Kidney (tissue), 14 donors: Measurements from ENCODE around the gene TMEM51. TPM values are rescaled to one million over a fixed set of nuclear protein-coding genes. Genes with fewer than 3 reads are reported as not detected.

Experiments
- DNase-seq, 5 donors: peaks; one replicate each; pipeline ENCODE4 v3.0.0-alpha.2; 2013 to 2020
- FAIRE-seq: peaks from 2 replicates; lab custom pipeline; 2012; peaks lifted over from hg19 to GRCh38; lab: Jason Lieb, UNC
- H3K27ac ChIP-seq, 2 donors: one replicate each; pipeline ENCODE4 v1.7.0; 2013; ENCODE audit warnings: low read depth in 2 of 2, low read length in 2 of 2, inconsistent platforms in 1 of 2
- H3K27me3 ChIP-seq: one replicate; pipeline ENCODE4 v1.7.1; 2013; ENCODE audit warnings: low read length, inconsistent platforms; ENCODE audit not compliant: control insufficient read depth, insufficient read depth
- H3K36me3 ChIP-seq, 3 donors: one replicate each; pipeline versions ENCODE4 v1.7.0 to v1.7.1; 2013; ENCODE audit warnings: low read length in 3 of 3, control low read depth in 1 of 3, inconsistent platforms in 1 of 3; ENCODE audit not compliant: insufficient read depth in 3 of 3, control insufficient read depth in 2 of 3
- H3K4me1 ChIP-seq, 3 donors: one replicate each; pipeline versions ENCODE4 v1.7.0 to v1.7.1; 2013; ENCODE audit warnings: low read length in 3 of 3, inconsistent platforms in 1 of 3, low read depth in 1 of 3; ENCODE audit not compliant: control insufficient read depth in 2 of 3, insufficient read depth in 2 of 3
- H3K4me3 ChIP-seq, 3 donors: one replicate each; pipeline versions ENCODE4 v1.7.0 to v1.8.1; 2013; ENCODE audit warnings: low read length in 3 of 3, control low read depth in 1 of 3, inconsistent platforms in 1 of 3
- H3K9ac ChIP-seq, 3 donors: one replicate each; pipeline versions ENCODE4 v1.7.0 to v1.7.1; 2013; ENCODE audit warnings: low read length in 3 of 3, control low read depth in 1 of 3, inconsistent platforms in 1 of 3
- H3K9me3 ChIP-seq, 3 donors: one replicate each; pipeline versions ENCODE4 v1.7.0 to v1.7.1; 2013; ENCODE audit warnings: low read length in 3 of 3, control low read depth in 1 of 3, inconsistent platforms in 1 of 3; ENCODE audit not compliant: control insufficient read depth in 2 of 3, insufficient read depth in 1 of 3
- intact Hi-C: fragments of 100-400 bp; cut with DNase I; formaldehyde crosslinking; loops from one replicate; pipeline ENCODE4 v1.11.1; 2022
- polyA plus RNA-seq: library from polyadenylated mRNA; stranded (reverse); fragments of 350-450 nt; fragmentation: Illumina TruSeq; extraction: RNeasy Lipid Tissue Mini Kit (QIAGEN cat#74804); gene quantifications from one replicate; pipeline ENCODE4 v1.2.3, GENCODE V29; 2014; ENCODE audit warnings: low read depth, low replicate concordance; ENCODE audit not compliant: insufficient read depth
- total RNA-seq: library from RNA; stranded (reverse); fragmentation: NEBNext Ultra II Directional; extraction: Animal tissue kit (Norgen Biotek cat#: 25700); gene quantifications from one replicate; pipeline ENCODE4 v1.2.1, GENCODE V29; 2021
- TF ChIP-seq, protein P1 (sequence below): IDR thresholded peaks from 3 replicates; pipeline ENCODE4 v1.5.1; 2012; ENCODE audit warnings: mild to moderate bottlenecking, moderate library complexity, borderline replicate concordance; ENCODE audit not compliant: insufficient read depth; ENCODE audit errors: extremely low read depth
- donor health status: control.
- donor health status: control.
- donor health status: control.
- donor health status: control.
- donor health status: control.
- donor health status: DM: yes; HTN: yes; CAD: no.
- donor health status: Normal renal cell carcinoma (clear cell type).

TMEM51 gene
- total and polyA plus RNA-seq, 2 donors from 2014 or later = 38.1 to 48.4 TPM

DNA sequence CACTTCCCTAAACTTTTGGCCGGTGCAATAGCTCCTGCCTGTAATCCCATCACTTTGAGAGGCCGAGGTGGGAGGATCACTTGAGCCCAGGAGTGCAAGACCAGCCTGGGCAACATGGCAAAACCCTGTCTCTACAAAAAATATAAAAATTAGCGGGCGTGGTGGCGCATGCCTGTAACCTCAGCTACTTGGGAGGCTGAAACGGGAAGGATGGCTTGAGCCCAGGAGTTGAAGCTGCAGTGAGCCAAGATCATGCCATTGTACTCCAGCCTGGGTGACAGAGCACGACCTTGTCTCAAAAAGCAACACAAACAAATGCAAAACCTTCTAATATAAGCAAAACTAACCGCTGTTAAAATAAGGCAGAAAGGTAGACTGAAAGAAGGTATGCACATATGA, 25.9 kb downstream of the TMEM51 start:
- Histone ChIP-seq H3K36me3 (no peaks in the 10 kb centered on the region), H3K27ac (peak overlapping the region; percentile 83 to 89), H3K9me3 (no peaks in the 10 kb centered on the region), H3K27me3 (no peaks in the 10 kb centered on the region), H3K4me3 (no peak overlapping the region), H3K4me1 (peaks cover 0 to 46% (median 42%) of the 10 kb centered on the region in 3 donors), H3K9ac (peak overlapping the region in 1 of 3 donors; percentile 42)
- TF ChIP-seq, protein P1, sequence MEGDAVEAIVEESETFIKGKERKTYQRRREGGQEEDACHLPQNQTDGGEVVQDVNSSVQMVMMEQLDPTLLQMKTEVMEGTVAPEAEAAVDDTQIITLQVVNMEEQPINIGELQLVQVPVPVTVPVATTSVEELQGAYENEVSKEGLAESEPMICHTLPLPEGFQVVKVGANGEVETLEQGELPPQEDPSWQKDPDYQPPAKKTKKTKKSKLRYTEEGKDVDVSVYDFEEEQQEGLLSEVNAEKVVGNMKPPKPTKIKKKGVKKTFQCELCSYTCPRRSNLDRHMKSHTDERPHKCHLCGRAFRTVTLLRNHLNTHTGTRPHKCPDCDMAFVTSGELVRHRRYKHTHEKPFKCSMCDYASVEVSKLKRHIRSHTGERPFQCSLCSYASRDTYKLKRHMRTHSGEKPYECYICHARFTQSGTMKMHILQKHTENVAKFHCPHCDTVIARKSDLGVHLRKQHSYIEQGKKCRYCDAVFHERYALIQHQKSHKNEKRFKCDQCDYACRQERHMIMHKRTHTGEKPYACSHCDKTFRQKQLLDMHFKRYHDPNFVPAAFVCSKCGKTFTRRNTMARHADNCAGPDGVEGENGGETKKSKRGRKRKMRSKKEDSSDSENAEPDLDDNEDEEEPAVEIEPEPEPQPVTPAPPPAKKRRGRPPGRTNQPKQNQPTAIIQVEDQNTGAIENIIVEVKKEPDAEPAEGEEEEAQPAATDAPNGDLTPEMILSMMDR = no peak
- FAIRE-seq (no peak), DNase-seq (no peak)
- intact Hi-C loops = no loop called here

DNA sequence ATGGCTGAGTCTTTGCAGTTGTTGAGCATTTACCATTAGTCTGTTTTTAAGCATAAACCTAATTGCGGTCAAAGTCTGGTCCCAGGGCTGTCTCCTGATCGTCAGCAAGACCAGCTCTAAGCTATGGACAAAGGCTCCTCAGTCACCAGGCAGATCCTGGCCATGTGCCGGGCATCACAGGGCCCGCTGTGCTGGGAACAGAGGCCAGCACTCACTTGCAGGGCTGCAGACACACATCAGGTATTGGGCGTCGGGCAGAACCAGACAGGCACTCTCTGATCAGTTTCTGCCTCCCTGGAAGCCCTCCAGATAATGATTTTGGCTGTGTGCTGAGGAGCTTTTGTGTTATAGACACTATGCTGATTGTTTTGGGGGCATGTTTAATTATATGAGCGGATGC, 26.6 kb downstream of the TMEM51 start:
- TF ChIP-seq, protein P1 = no peak
- intact Hi-C loops = no loop called here
- H3K9me3 ChIP-seq = no peaks in the 10 kb centered on the region
- DNase-seq (no peak), FAIRE-seq (no peak)
- no peaks in the 10 kb centered on the region for H3K27me3 ChIP-seq
- H3K4me1 ChIP-seq = peaks cover 0 to 46% (median 39%) of the 10 kb centered on the region in 3 donors
- H3K4me3 ChIP-seq = no peak overlapping the region
- H3K36me3 ChIP-seq = no peaks in the 10 kb centered on the region
- no peak overlapping the region for H3K9ac ChIP-seq
- peak overlapping the region; percentile 54 to 59 for H3K27ac ChIP-seq

DNA sequence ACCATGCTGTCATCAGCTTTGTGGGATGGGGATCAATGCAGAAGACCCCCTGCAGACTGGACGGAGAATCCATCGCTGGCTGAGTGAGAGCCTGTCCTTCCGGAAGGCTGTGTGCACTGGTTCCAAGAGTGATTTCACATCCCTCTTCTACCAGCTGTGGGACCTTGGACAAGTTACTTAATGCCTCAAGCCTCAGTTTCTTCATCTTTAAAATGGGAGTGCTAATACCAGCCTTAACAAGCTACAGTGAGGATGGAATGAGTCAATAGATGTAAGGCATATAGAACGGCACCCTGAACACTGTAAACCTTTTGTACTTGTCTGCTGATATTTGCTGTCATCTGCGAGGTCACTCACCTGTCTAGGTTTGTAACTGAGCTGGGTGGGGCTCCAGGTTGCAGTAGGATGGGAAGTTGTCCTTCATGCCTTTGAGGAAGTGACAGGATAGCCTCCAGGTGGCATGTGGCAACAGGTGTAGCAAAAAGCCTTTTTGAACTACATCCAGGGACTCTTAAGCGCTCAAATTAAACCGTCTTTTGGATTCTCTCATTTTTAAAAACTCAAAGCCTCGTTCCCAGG, 27.5 kb downstream of the TMEM51 start:
- Histone ChIP-seq H3K36me3 (no peaks in the 10 kb centered on the region), H3K4me1 (peaks cover 0 to 46% (median 39%) of the 10 kb centered on the region in 3 donors), H3K27ac (peak overlapping the region; percentile 45 to 82), H3K27me3 (no peaks in the 10 kb centered on the region), H3K9me3 (no peaks in the 10 kb centered on the region), H3K9ac (peak overlapping the region in 1 of 3 donors; percentile 28), H3K4me3 (no peak overlapping the region)
- TF ChIP-seq, protein P1 = no peak
- no peak for DNase-seq
- no peak for FAIRE-seq
- intact Hi-C loops = no loop called here
